ENCODE results near the gene BNC2.

- TF ChIP-seq CTCF (conservative IDR thresholded peaks at IDR 0.05) (no peak), EZH2 (IDR thresholded peaks at IDR 0.05; ENCODE audit: low read depth) (no peak)
Observed at GRCh38 chr9:16484744-16485143, 385.7 kb downstream of the BNC2 start.

Measured in PC-9 (cell line).